T-helper 2 cell (primary cell): ENCODE measurements around the gene TRERF1.

Experiments used
- DNase-seq, 5 experiments: peaks; one replicate each; pipeline versions ENCODE4 v3.0.0 to v3.0.0-alpha.2; 2012 to 2022

Gene TRERF1

DNA sequence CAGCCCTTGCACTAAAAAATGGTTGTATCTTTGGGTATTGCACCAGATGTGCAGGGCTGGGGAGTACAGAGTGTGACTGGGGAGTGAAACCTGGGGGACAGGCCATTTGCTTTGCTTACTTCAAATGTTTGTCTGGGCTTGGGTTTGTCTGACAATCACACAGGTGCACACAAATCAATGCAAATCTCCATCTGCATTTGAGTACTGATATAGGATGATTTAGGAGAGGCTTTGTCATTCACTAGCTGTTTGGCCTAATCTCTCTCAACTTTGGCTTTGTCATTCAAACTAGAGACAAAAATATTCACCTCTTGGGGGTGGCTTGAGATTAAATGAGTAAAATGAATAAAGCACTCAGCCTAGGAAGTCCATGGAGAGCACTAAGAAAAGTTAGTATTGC lies 274.7 kb downstream of the TRERF1 start:
- DNase-seq, result no peak

DNA sequence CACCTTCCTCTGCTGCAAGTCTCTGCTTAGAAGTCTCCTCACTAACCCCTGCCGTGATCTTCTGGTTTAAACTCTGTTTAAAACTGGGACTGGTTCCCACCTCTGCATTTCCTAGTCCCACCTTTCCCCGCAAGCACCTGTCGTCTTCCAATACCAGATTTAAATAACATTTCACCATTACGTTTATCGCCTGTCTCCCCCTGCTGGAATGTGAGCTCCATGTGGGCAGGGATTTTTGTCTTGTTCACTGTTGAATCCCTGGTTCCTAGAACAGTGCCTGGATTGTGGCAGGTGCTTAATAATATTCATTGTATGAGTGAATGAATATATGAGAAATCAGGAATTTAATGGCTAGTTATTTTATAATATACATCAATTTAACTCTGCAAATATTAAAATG lies 275.9 kb downstream of the TRERF1 start:
- DNase-seq, result no peak
